Stimulated activated CD8-positive, alpha-beta memory T cell treated with anti-CD3 and anti-CD28 coated beads, Interleukin-7, amount 100 ng/mL, for 24 hours (primary cell): ENCODE measurements around the gene CSTB.
"Not testable (repeated sequence)": the region's sequence is repeated elsewhere in the genome, so short reads cannot be mapped to it uniquely, and the experiment has no call there.

ENCODE experiments used
- DNase-seq: peaks from one replicate; pipeline ENCODE4 v3.0.0-alpha.2; 2020; ENCODE audit warnings: low read depth

The CSTB gene

GRCh38 chr21:43775795-43776430 is at the start of gene CSTB:
CSTB (minus strand) TSS chr21:43776308; CDS start chr21:43776269, 39 bp downstream.
- DNase-seq, result peak; percentile 69

GRCh38 chr21:43825242-43825935 is 49.3 kb upstream of the CSTB start:
- DNase-seq, result no peak

- no peak for DNase-seq
These were observed 48.5 kb upstream of the CSTB start for GRCh38 chr21:43824333-43825241.

GRCh38 chr21:43822741-43823140 is 46.6 kb upstream of the CSTB start:
- DNase-seq, result not testable (repeated sequence)

- not testable (repeated sequence) for DNase-seq
These were observed 46.1 kb upstream of the CSTB start for GRCh38 chr21:43822166-43822565.

GRCh38 chr21:43820466-43820865 is 44.4 kb upstream of the CSTB start:
- no peak for DNase-seq

GRCh38 chr21:43819511-43820405 is 43.6 kb upstream of the CSTB start:
- no peak for DNase-seq

- DNase-seq, result no peak
These were observed 42.6 kb upstream of the CSTB start for GRCh38 chr21:43818685-43819084.

GRCh38 chr21:43817157-43818086 is 41.3 kb upstream of the CSTB start:
- DNase-seq, result no peak

GRCh38 chr21:43816611-43817071 is 40.5 kb upstream of the CSTB start:
- DNase-seq, result no peak

GRCh38 chr21:43815991-43816390 is 39.9 kb upstream of the CSTB start:
- no peak for DNase-seq

GRCh38 chr21:43815107-43815613 is 39.1 kb upstream of the CSTB start:
- no peak for DNase-seq

- DNase-seq, result no peak
These were observed 38.4 kb upstream of the CSTB start for GRCh38 chr21:43814215-43815106.

- DNase-seq, result no peak
These were observed 37.5 kb upstream of the CSTB start for GRCh38 chr21:43813656-43813980.

GRCh38 chr21:43812957-43813655 is 37.0 kb upstream of the CSTB start:
- DNase-seq, result no peak

GRCh38 chr21:43812139-43812821 is 36.2 kb upstream of the CSTB start:
- DNase-seq, result no peak

GRCh38 chr21:43811262-43812105 is 35.4 kb upstream of the CSTB start:
- DNase-seq, result no peak
